GF-D8 (cell line): ENCODE measurements around the gene SOS1.
"Not testable (repeated sequence)": the region's sequence is repeated elsewhere in the genome, so short reads cannot be mapped to it uniquely, and the experiment has no call there.

Source experiments
- DNase-seq: peaks from one replicate; lab custom pipeline; 2025; lab: John Stamatoyannopoulos, UW

The SOS1 gene

DNA sequence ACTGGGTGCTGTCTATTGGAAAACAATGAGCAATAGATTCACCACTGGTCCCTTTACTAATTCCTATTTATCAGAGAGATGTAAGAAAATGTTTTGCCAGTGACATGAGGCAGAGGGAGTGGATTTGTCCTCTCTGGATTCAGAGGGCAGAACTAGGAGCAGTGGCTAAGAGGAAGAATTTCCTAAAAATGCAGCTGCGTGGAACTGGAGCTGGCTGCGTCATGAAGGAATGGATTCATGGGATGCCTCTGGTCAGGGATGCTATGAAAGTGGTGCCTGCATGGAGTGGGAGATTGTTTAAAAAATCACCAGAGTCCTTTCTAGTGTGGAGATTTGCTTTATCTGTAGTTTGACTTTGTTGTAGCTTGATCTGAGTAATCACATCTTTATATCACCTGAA is 152.8 kb downstream of the SOS1 start:
- no peak for DNase-seq

- DNase-seq = no peak
Measured at GRCh38 chr2:38966678-38967077, 154.2 kb downstream of the SOS1 start.

DNA sequence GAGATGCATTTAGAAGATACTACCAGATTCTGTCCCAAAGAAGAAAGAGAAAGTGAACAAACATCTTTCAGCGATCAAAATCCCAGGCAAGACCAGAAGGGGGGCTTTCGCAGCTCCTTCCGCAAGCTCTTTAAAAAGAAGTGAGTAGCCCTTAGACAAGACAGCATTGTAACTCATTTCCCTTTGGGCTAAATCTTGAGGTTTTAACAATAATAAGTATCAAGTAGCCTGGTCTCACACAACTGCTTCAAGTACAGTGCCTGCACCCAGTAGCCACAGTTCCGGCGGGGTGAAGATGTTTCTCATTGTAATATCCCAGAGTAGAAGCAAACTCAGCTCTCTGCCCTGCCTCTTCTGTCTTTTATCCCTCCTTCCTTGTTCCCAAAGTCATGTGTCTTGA is 154.8 kb downstream of the SOS1 start:
- no peak for DNase-seq

DNA sequence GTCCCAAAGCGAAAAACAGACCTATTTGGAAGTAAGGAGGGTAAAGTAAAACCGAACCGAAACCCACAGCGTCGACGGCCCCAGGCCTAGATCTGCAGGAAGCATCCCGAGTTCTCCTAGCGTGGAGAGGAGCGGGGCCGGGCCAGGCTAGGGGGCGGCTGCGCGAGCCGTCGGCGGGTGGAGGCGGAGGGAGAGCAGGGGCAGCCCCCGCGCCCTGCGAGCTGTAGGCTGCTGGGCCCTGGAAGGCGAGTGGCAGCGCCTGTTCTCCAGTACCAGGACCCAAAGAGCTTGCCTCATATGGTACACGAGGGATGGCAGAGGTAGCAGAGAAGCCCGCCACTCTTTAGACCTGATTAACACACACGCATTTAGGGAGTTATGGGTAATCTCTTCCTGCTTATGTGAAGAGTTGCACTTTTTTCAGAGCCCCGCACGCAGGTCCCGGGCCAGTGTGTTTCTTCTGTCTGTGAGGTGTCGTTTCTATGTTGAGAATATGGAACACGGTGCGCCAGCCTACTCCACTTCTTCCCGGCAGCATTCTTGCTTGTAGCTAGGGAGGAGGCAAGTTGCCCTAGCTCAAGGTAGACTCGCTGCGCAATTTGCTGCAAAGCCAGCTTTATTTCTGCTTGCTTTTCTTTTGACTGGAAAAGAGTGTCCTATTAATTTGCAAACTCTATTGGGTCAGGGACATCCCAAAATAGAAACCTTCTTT is 160.1 kb downstream of the SOS1 start:
- DNase-seq = no peak

GRCh38 chr2:38959938-38960608 is 160.8 kb downstream of the SOS1 start:
- DNase-seq = no peak

GRCh38 chr2:38959466-38959865 is 161.4 kb downstream of the SOS1 start:
- no peak for DNase-seq

DNA sequence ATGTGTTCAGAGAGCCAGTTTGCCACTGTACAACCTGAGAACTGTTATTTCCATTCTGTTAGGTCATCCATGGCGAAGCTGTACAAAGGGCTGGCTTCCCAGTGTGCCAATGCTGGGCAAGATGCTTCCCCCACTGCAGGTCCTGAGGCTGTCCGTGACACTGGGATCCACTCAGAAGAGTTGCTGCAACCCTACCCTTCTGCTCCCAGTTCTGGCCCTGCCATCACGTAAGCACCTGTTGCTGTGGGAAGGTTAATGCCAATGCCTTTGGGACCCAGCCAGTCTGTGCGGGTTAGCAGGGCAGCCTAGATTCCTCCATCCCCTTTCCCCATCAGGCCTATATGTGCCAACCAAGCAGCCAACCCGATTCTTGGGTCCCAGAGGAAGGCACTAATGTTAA is 162.9 kb downstream of the SOS1 start:
- no peak for DNase-seq

DNA sequence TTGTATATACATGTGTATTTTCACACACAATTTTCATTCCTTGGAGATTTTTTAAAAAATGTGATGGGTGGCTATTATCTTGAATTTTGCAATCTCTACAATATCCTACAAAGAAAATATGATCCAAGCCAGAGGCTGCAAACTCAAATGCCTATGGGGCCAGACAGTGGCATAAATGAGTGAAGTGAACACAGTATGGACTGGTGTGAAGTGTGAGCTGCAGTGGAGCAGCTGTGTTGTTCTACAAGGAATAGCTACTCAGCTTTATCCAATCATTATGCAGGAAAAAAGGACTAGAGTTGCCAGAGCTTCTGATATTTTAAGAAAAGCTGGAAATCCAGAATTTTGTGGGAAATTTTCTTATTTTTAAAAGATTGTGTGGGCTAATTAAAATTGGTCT is 169.1 kb downstream of the SOS1 start:
- DNase-seq = no peak

- DNase-seq = no peak
Measured at GRCh38 chr2:38948995-38949394, 171.9 kb downstream of the SOS1 start.

DNA sequence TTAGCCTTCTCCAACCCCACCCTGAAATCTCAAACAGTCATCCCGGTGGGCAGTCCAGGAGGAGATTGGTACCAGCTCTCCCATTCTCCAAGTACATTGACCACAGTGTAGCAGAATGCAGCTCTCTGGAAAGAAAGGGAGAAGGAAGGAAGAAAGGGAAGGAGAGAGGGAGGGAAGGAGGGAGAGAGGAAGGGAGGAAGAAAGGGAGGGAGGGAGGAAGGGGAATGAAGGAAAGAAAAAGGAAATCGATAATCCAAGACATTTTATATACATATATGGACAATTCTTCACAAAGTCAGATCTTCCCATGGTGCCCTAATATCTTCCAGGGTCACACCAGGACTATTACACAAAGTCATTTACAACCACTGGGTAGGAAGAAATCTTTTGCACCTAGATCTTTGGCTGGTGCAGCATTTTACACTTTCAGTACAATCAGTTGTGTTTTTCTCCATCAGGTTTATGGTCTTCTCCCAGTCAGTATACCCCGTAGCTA is 172.4 kb downstream of the SOS1 start:
- DNase-seq = no peak

GRCh38 chr2:38947241-38948239 is 173.3 kb downstream of the SOS1 start:
- peak; percentile 34 for DNase-seq

- DNase-seq = peak; percentile 42
Measured at GRCh38 chr2:38945911-38946310, 174.9 kb downstream of the SOS1 start.

- no peak for DNase-seq
Measured at GRCh38 chr2:38945372-38945771, 175.5 kb downstream of the SOS1 start.

GRCh38 chr2:38943784-38944183 is 177.1 kb downstream of the SOS1 start:
- no peak for DNase-seq

DNA sequence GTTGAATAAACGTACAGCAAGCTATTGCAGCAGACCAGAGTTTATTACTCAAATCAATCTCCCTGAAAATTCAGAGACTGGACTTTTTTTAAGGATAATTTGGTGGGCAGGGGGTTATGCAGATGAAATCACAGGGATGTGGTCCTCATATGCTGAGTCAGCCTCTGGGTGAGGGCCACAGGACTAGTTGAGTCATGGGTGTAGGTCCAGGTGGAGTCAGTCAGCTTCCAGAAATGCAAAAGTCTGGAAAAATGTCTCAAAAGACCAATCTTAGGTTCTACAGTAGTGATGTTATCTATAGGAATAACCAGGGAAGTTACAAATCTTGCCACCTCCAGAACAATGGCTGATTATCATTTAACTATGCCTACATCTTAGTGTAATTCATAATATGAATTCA is 180.1 kb downstream of the SOS1 start:
- no peak for DNase-seq

- no peak for DNase-seq
Measured at GRCh38 chr2:38937548-38937947, 183.3 kb downstream of the SOS1 start.

- not testable (repeated sequence) for DNase-seq
Measured at GRCh38 chr2:38936516-38936915, 184.3 kb downstream of the SOS1 start.

- DNase-seq = no peak
Measured at GRCh38 chr2:38935568-38936172, 185.2 kb downstream of the SOS1 start.

- DNase-seq = no peak
Measured at GRCh38 chr2:38934742-38935141, 186.1 kb downstream of the SOS1 start.

DNA sequence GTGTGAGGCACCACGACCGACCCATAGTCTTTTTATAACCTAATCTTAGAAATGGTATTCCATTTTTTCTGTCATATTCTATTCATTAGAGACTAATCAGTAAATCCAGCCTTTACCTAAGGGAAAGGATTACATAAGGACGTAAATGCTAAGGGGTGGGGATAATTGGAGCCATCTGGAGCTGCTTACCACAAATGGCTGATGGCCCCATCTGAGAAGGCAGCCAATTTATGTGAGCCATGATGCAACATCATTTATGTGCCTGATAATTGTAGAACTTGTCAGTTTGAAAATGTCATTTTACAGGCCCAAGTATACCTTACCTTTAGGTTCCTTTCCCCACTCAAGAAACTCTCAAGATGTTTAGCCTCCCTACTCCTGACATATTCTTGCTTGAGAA is 187.2 kb downstream of the SOS1 start:
- DNase-seq = no peak

DNA sequence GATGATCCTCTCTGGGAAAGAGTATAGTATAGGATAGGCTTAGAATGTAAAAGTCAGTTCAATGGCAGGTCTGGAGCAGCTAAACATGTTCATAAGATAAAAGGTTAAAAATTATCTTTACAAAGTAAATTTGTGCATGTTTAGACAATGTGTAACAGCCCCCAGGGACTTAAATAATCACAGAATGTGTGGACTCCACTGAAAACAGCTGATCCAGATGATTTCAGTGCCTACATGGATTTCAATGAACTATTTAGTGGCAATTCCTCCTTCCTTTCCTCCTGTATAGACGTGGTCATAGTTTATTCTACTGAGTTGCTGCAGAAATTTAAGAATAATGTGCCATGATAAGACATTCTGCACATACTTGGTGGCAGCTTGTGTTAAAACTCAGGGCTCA is 188.3 kb downstream of the SOS1 start:
- DNase-seq = no peak
